Activated CD4-positive, alpha-beta T cell treated with anti-CD3 and anti-CD28 coated beads for 24 hours (primary cell): ENCODE measurements around the gene SLC35E2B.
"Not testable (repeated sequence)": the region's sequence is repeated elsewhere in the genome, so short reads cannot be mapped to it uniquely, and the experiment has no call there.

Experiments
- DNase-seq, 2 donors: peaks; one replicate each; pipeline ENCODE4 v3.0.0-alpha.2; 2020; ENCODE audit warnings: low read depth in 2 of 2

Gene SLC35E2B

GRCh38 chr1:1640081-1640480 is 52.5 kb downstream of the SLC35E2B start:
- DNase-seq, result not testable (repeated sequence)

GRCh38 chr1:1639368-1639767 is 53.2 kb downstream of the SLC35E2B start:
- DNase-seq, result not testable (repeated sequence)

GRCh38 chr1:1638528-1638927 is 54.1 kb downstream of the SLC35E2B start:
- DNase-seq, result not testable (repeated sequence)

GRCh38 chr1:1637479-1637875 is 55.1 kb downstream of the SLC35E2B start:
- DNase-seq, result not testable (repeated sequence)

- DNase-seq, result not testable (repeated sequence)
Observed at GRCh38 chr1:1636621-1637478, 55.7 kb downstream of the SLC35E2B start.

GRCh38 chr1:1634613-1635012 is 58.0 kb downstream of the SLC35E2B start:
- not testable (repeated sequence) for DNase-seq

- not testable (repeated sequence) for DNase-seq
Observed at GRCh38 chr1:1633409-1633808, 59.2 kb downstream of the SLC35E2B start.

GRCh38 chr1:1631782-1632420 is 60.7 kb downstream of the SLC35E2B start, which contains the start of gene MMP23B:
MMP23B (plus strand) TSS chr1:1632173; CDS start chr1:1632219, 46 bp downstream.
- no peak for DNase-seq

GRCh38 chr1:1630965-1631781 is 61.4 kb downstream of the SLC35E2B start:
- DNase-seq, result no peak

- peak; percentile 80 to 81 for DNase-seq
Observed at GRCh38 chr1:1630191-1630964, 62.2 kb downstream of the SLC35E2B start.

GRCh38 chr1:1629430-1630190 is 63.0 kb downstream of the SLC35E2B start:
- DNase-seq, result peak; percentile 30 to 40

GRCh38 chr1:1628754-1629429 is 63.7 kb downstream of the SLC35E2B start:
- DNase-seq, result peak in 1 of 2 donors; percentile 40

- no peak for DNase-seq
Observed at GRCh38 chr1:1627829-1628753, 64.5 kb downstream of the SLC35E2B start.

- no peak for DNase-seq
Observed at GRCh38 chr1:1627261-1627828, 65.2 kb downstream of the SLC35E2B start.

GRCh38 chr1:1626207-1627141 is 66.1 kb downstream of the SLC35E2B start:
- DNase-seq, result no peak

- no peak for DNase-seq
Observed at GRCh38 chr1:1625824-1626206, 66.8 kb downstream of the SLC35E2B start.

GRCh38 chr1:1625404-1625775 is 67.2 kb downstream of the SLC35E2B start:
- no peak for DNase-seq
